ENCODE results near the gene MGST2.

The MGST2 gene

DNA sequence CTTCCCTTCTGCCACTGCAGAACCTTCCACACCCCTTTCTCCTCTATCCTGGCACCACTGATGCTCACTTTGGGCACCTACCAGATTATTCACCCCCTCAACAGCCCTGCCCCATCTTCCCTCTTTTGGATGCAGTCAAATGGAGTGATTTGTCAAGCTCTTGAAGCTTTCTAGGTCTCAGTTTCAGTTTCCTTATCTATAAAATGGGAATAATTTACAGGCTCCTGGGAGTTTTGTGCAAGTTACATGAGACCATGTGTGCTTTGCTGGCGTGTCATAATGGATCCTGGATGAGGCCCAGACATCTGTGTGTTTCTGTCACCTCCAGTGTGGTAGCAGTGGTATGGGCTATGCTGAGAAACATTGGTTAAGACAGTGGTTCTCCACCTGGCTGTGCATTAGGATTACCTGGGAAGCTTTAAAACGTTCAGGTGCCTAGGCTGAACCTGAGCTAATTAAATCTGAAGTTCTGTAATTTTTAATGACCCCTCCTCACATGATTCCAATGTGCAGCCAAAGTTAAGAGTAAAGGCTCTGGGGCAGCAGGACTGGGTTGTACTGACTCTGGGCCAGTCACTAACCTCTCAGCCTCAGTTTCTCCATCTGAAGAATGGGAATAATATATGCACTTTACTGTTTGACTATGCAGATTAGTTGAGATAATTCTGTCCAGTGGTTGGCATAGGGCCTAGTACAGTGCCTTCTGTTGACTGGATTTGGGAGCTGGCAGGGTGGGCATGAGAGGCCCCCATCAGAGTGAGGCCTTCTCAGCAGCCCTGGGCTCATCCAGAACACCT is 6.8 kb upstream of the MGST2 start:
- Histone ChIP-seq H3K36me3 (ENCODE audit: low read length) (no peaks in the 10 kb centered on the region), H3K9me3 (ENCODE audit: insufficient read depth, low read length) (no peaks in the 10 kb centered on the region), H4K20me1 (ENCODE audit: low read depth, low read length) (no peaks in the 10 kb centered on the region), H3K27me3 (ENCODE audit: low read length) (no peaks in the 10 kb centered on the region), H3K9me2 (replicated peaks; ENCODE audit: insufficient read depth, low read length) (no peaks in the 10 kb centered on the region), H3K4me3 (ENCODE audit: insufficient read depth, low read length, poor library complexity, severe bottlenecking) (no peak overlapping the region), H3F3A (ENCODE audit: insufficient read depth) (no peaks in the 10 kb centered on the region), H3K79me2 (ENCODE audit: insufficient read depth, low read length) (no peaks in the 10 kb centered on the region), H3K4me2 (ENCODE audit: low read depth, low read length, poor library complexity, severe bottlenecking) (no peak overlapping the region), H3K27ac (ENCODE audit: low read depth, low read length) (no peak overlapping the region), H3K9ac (ENCODE audit: low read length) (no peak overlapping the region), H2AFZ (ENCODE audit: low read depth, low read length, severe bottlenecking) (no peak overlapping the region)
- no peak for TF ChIP-seq EZH2phosphoT487 (conservative IDR thresholded peaks at IDR 0.05; ENCODE audit: low read length)
- TF ChIP-seq, protein P1, sequence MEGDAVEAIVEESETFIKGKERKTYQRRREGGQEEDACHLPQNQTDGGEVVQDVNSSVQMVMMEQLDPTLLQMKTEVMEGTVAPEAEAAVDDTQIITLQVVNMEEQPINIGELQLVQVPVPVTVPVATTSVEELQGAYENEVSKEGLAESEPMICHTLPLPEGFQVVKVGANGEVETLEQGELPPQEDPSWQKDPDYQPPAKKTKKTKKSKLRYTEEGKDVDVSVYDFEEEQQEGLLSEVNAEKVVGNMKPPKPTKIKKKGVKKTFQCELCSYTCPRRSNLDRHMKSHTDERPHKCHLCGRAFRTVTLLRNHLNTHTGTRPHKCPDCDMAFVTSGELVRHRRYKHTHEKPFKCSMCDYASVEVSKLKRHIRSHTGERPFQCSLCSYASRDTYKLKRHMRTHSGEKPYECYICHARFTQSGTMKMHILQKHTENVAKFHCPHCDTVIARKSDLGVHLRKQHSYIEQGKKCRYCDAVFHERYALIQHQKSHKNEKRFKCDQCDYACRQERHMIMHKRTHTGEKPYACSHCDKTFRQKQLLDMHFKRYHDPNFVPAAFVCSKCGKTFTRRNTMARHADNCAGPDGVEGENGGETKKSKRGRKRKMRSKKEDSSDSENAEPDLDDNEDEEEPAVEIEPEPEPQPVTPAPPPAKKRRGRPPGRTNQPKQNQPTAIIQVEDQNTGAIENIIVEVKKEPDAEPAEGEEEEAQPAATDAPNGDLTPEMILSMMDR (IDR thresholded peaks at IDR 0.05; ENCODE audit: insufficient read depth, low read length, poor library complexity, severe bottlenecking), result no peak

DNA sequence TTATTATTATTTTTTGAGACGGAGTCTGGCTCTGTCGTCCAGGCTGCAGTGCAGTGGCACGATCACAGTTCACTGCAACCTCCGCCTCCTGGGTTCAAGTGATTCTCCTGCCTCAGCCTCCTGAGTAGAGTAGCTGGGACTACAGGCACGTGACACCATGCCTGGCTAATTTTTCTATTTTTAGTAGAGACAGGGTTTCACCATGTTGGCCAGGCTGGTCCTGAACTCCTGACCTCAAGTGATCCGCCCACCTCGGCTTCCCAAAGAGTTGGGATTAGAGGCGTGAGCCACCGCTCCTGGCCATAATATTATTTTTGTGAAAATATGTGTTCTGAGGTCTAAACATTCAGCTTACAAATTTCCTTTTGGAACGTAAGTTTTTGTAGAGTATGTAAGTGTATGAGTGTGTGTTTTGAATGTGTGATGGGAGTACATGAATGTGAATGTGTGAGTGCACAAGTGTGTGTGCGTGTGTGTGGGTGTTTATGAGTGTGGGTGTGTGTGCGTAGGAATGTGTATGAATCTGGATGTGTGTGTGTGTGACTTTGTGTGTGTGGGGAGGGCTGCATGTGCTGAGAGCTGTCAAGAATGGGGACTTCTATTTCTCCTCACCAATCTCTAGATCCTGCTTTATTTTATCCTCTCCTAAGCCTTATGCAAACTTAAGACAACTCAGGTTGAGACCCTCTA is 5.7 kb upstream of the MGST2 start:
- no peaks in the 10 kb centered on the region for H3K9me2 ChIP-seq (replicated peaks; ENCODE audit: insufficient read depth, low read length)
- no peak overlapping the region for H3K9ac ChIP-seq (ENCODE audit: low read length)
- no peak overlapping the region for H2AFZ ChIP-seq (ENCODE audit: low read depth, low read length, severe bottlenecking)
- H3F3A ChIP-seq (ENCODE audit: insufficient read depth), result no peaks in the 10 kb centered on the region
- no peak overlapping the region for H3K4me2 ChIP-seq (ENCODE audit: low read depth, low read length, poor library complexity, severe bottlenecking)
- no peaks in the 10 kb centered on the region for H3K9me3 ChIP-seq (ENCODE audit: insufficient read depth, low read length)
- H4K20me1 ChIP-seq (ENCODE audit: low read depth, low read length), result no peaks in the 10 kb centered on the region
- TF ChIP-seq EZH2phosphoT487 (conservative IDR thresholded peaks at IDR 0.05; ENCODE audit: low read length), result no peak
- TF ChIP-seq, protein P1 (IDR thresholded peaks at IDR 0.05; ENCODE audit: insufficient read depth, low read length, poor library complexity, severe bottlenecking), result no peak
- no peaks in the 10 kb centered on the region for H3K27me3 ChIP-seq (ENCODE audit: low read length)
- H3K27ac ChIP-seq (ENCODE audit: low read depth, low read length), result no peak overlapping the region
- H3K36me3 ChIP-seq (ENCODE audit: low read length), result no peaks in the 10 kb centered on the region
- H3K79me2 ChIP-seq (ENCODE audit: insufficient read depth, low read length), result no peaks in the 10 kb centered on the region
- H3K4me3 ChIP-seq (ENCODE audit: insufficient read depth, low read length, poor library complexity, severe bottlenecking), result no peak overlapping the region

DNA sequence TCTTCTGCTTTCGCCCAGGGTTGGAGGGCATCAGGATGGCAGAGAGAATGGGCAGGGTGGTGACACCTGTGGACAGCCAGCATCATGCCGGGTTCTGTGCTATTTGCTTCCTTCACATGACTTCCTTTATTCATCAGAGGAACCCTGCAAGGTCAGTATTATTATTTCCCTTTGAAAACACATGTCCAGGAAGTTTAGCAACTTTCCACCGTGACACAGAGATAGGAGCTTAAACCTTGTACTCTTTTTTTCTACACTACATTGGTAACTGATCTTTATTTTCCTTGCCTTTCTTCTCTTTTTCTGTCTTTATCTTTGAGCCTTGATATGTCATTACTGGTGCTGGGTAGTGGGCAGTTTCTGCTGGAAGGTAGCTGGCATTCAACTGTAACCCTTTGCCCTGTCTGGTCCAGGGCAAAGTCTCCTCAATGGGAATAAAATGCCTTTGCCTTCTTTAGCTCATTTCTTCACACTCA is 5.0 kb upstream of the MGST2 start:
- no peaks in the 10 kb centered on the region for H3F3A ChIP-seq (ENCODE audit: insufficient read depth)
- H3K27me3 ChIP-seq (ENCODE audit: low read length), result no peaks in the 10 kb centered on the region
- no peaks in the 10 kb centered on the region for H3K9me3 ChIP-seq (ENCODE audit: insufficient read depth, low read length)
- no peak overlapping the region for H3K27ac ChIP-seq (ENCODE audit: low read depth, low read length)
- no peak for TF ChIP-seq EZH2phosphoT487 (conservative IDR thresholded peaks at IDR 0.05; ENCODE audit: low read length)
- TF ChIP-seq, protein P1 (IDR thresholded peaks at IDR 0.05; ENCODE audit: insufficient read depth, low read length, poor library complexity, severe bottlenecking), result no peak
- no peaks in the 10 kb centered on the region for H3K79me2 ChIP-seq (ENCODE audit: insufficient read depth, low read length)
- no peak overlapping the region for H3K4me3 ChIP-seq (ENCODE audit: insufficient read depth, low read length, poor library complexity, severe bottlenecking)
- H3K9me2 ChIP-seq (replicated peaks; ENCODE audit: insufficient read depth, low read length), result no peaks in the 10 kb centered on the region
- no peak overlapping the region for H3K9ac ChIP-seq (ENCODE audit: low read length)
- H3K36me3 ChIP-seq (ENCODE audit: low read length), result no peaks in the 10 kb centered on the region
- H2AFZ ChIP-seq (ENCODE audit: low read depth, low read length, severe bottlenecking), result no peak overlapping the region
- no peak overlapping the region for H3K4me2 ChIP-seq (ENCODE audit: low read depth, low read length, poor library complexity, severe bottlenecking)
- no peaks in the 10 kb centered on the region for H4K20me1 ChIP-seq (ENCODE audit: low read depth, low read length)

Data from SU-DHL-6 (cell line).